Activated T-helper 2 cell treated with anti-CD3 and anti-CD28 coated beads, Interferon-gamma antibody, Interleukin-2, Interleukin-4, amounts not matched to agents 10 μg/mL and 5 μg/mL and 100 μg/mL, durations not matched to agents 14 hours and 24 hours and 36 hours (primary cell): ENCODE measurements around the gene ZFP3. TPM values are rescaled to one million over a fixed set of nuclear protein-coding genes. Genes with fewer than 3 reads are reported as not detected.
"Not testable (repeated sequence)": the region's sequence is repeated elsewhere in the genome, so short reads cannot be mapped to it uniquely, and the experiment has no call there.

Experiments used
- DNase-seq: peaks from one replicate; pipeline ENCODE4 v3.0.0; 2021; ENCODE audit warnings: low spot score
- H3K27ac Mint-ChIP-seq: one replicate; pipeline ENCODE4 v1.8.0; 2021; ENCODE audit warnings: mixed read lengths
- H3K27me3 Mint-ChIP-seq: one replicate; pipeline ENCODE4 v1.8.0; 2021; ENCODE audit warnings: low read depth, mixed read lengths
- H3K36me3 Mint-ChIP-seq: one replicate; pipeline ENCODE4 v1.8.0; 2021; ENCODE audit warnings: low read depth, mixed read lengths
- H3K4me1 Mint-ChIP-seq: one replicate; pipeline ENCODE4 v1.8.0; 2021; ENCODE audit warnings: low read depth, mixed read lengths
- H3K4me3 Mint-ChIP-seq: one replicate; pipeline ENCODE4 v1.8.0; 2021; ENCODE audit warnings: low read depth, mild to moderate bottlenecking, moderate library complexity, mixed read lengths
- H3K9me3 Mint-ChIP-seq: one replicate; pipeline ENCODE4 v1.8.0; 2021; ENCODE audit warnings: mixed read lengths
- intact Hi-C: fragments of 100-400 bp; cut with micrococcal nuclease; formaldehyde crosslinking; loops from one replicate; pipeline ENCODE4 v1.15.1; 2023
- total RNA-seq: library from RNA; stranded (reverse); gene quantifications from 2 replicates; pipeline ENCODE4 v1.2.3, GENCODE V29; 2022

Gene ZFP3
- total RNA-seq, 1 donor from 2014 or later = 1.4 TPM

DNA sequence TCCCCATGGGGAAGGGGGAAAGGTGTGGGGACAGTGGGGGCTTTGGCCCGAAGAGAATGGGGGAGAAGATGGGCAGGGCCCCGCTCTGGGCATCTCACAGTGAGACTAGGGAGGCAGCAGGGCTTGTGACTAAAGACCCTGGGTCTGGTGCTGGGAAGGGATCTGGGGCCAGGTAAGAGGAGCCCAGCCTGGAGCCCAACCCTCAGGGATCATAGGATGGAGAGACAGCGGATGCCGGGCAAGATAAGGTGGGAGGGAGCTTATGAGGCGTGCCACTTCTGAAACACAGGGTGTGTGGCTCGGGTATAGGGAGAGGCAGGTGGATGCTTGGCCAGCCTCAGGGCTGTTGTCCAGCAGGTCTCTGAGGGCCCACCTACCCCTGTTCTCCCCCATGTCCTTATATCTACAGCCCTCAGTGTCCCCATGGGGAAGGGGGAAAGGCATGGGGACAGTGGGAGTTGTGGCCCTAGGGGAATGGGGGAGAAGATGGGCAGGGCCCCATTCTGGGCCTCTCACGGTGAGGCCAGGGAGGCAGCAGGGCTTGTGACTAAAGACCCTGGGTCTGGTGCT, 53.0 kb downstream of the ZFP3 start:
- Mint-ChIP-seq H3K4me3 (no peak overlapping the region), H3K36me3 (no peaks in the 10 kb centered on the region), H3K27ac (no peak overlapping the region), H3K27me3 (no peaks in the 10 kb centered on the region), H3K4me1 (no peaks in the 10 kb centered on the region), H3K9me3 (no peaks in the 10 kb centered on the region)
- peak; percentile 5 for DNase-seq
- intact Hi-C loops = no loop called here

DNA sequence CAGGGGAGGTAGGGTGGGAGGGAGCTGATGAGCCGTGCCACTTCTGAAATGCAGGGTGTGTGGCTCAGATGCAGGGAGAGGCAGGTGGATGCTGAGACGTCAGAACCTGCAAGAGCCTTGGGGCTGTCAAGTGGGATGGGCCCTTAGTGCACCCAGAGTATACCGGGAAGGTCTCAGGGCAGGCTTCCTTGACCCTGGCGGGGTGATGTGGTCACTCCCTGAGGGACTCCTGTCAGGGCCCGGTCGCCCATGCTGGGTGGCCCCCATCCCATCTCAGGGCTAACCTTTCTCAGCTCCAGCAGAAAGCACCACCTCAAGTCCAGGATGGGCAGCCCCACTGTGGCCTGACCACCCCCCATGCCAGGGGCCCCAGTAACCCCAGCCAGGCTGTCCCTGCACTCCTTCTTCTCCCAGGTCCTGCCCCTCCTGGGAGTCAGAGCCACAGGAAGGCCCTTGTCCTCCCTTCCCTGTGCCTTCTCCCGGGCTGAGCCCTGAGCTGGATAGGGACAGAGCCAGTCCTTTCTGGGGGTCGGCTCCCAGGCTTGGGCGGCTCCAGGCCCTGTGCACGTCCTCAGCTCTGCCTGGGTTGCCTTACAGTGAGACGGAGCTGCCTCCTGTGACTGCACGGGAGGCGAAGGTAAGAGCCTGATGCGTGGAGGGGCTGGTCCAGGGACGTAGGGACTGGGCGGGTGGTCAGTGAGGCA, 53.7 kb downstream of the ZFP3 start:
- H3K36me3 Mint-ChIP-seq, intact Hi-C loops, H3K9me3 Mint-ChIP-seq, H3K27me3 Mint-ChIP-seq, H3K27ac Mint-ChIP-seq, H3K4me3 Mint-ChIP-seq, H3K4me1 Mint-ChIP-seq: not testable (repeated sequence)
- peak; percentile 7 for DNase-seq

DNA sequence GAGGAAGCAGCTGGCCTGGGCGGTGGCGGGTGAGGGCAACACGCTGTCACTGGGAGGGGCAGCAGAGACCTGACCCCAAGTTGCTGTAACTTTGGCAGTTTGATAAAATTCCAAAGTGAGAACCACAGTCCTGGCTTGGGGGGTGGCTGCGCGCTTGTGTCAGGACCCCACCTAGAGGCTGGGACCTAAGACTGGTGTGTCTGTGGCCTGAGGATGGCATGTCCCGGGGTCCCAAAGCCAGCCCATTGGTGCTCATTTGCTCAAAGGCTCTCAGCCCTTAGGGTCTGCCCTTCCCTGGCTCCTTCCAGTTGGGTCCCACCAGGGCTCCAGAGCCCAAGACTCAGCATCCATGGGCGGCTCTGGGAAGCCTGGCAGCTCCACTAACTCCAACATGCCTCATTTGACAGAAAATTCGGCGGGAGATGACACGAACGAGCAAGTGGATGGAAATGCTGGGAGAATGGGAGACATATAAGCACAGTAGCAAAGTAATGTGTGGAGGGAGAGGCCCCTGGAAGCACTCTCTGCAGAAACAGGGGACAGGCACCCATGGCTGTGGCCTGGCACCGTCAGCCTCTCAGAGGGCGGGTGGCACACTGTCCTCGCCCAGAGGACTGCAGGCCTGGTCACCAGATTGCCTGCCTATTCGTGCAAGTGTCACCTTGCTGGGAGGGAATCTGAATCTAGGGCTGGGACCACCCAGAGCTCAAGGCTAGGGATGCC, 54.4 kb downstream of the ZFP3 start:
- H3K27ac Mint-ChIP-seq, H3K9me3 Mint-ChIP-seq, H3K4me3 Mint-ChIP-seq, intact Hi-C loops, DNase-seq, H3K27me3 Mint-ChIP-seq, H3K36me3 Mint-ChIP-seq, H3K4me1 Mint-ChIP-seq: not testable (repeated sequence)

DNA sequence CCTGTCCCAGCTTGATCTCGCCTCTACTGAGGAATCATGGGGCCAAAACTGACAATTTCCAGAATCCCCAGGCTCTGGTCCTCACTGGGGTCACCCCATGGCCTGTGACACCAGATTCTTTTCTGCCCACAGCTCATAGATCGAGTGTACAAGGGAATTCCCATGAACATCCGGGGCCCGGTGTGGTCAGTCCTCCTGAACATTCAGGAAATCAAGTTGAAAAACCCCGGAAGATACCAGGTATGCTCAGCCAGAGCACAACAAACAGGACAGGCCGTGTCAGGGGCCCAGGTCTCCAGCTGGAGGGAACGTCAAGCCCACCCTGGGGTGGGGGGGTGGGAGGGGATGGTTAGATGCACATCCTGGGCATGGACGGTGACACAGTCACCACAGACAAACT, 55.0 kb downstream of the ZFP3 start:
- H3K27ac Mint-ChIP-seq = no peak overlapping the region
- DNase-seq = no peak
- no peak overlapping the region for H3K4me3 Mint-ChIP-seq
- H3K4me1 Mint-ChIP-seq = no peaks in the 10 kb centered on the region
- H3K9me3 Mint-ChIP-seq = no peaks in the 10 kb centered on the region
- no peaks in the 10 kb centered on the region for H3K27me3 Mint-ChIP-seq
- no peaks in the 10 kb centered on the region for H3K36me3 Mint-ChIP-seq
- intact Hi-C loops = no loop called here

DNA sequence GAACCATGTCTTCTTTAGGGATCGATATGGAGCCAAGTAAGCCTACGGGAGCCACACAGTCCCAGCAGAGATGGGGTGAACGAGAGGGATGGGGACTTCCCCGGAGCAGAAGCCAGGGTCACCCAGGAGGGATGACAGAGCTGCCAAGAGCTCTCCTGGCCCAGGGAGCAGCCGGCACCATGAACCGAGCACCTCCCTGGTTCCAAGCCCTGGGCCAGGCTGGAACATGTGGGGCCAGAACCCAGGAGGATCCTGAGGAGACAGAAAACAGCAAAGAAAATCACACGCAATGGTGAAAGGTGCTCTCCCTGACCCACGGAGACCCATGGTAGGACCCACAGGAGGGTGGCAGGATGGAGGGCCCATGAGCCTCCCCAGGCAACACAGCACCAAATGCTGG, 55.7 kb downstream of the ZFP3 start:
- intact Hi-C loops, H3K4me3 Mint-ChIP-seq, DNase-seq, H3K27ac Mint-ChIP-seq, H3K4me1 Mint-ChIP-seq, H3K27me3 Mint-ChIP-seq, H3K36me3 Mint-ChIP-seq, H3K9me3 Mint-ChIP-seq: not testable (repeated sequence)

DNA sequence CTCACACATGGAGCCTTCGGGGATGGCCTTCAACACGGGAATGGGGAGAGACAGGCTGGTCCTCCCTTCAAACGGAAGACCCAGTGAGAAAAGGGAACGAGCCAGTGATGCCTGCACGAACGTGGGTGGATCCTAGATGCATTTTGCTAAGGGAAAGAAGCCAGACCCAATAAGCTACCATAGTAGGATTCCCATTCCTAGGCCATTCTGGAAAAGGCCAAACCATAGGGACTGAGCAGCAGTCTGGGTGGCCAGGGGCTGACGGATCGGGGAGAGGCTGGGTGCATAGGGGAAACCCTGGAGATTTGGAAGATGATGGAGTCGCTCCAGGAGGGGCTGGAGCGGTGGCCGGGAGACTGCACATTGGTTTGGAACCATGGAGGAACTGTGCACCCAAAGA, 56.3 kb downstream of the ZFP3 start:
- H3K4me1 Mint-ChIP-seq, H3K4me3 Mint-ChIP-seq, DNase-seq, intact Hi-C loops, H3K9me3 Mint-ChIP-seq, H3K27me3 Mint-ChIP-seq, H3K36me3 Mint-ChIP-seq, H3K27ac Mint-ChIP-seq: not testable (repeated sequence)

DNA sequence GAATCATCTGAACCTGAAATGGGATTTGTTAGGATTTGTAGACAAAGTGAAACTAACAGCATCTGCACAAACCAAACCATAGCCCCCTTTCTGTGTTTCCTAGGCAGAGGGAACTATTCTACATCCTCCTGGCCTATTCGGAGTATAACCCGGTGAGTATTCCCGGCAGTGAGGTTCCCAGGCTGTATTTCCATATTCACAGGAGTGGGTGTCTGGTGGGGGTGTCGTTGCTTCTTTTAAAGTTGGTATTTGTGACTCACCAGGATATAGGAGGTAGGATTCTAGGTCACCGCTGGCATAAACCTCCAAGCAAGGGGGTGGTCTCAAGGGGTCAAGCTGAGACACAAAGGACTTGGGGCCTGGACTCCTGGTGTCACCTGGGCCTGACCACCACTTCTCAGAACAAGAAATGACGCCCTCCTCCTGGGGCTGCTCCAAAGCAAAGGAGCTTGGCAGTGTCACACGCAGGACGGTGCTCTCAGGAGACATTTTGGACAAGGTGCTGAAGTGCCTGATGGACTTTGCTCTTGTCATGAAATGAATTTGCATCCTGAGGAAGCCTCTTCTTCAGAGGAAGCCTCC, 57.0 kb downstream of the ZFP3 start:
- H3K27ac Mint-ChIP-seq, H3K36me3 Mint-ChIP-seq, H3K9me3 Mint-ChIP-seq, H3K4me3 Mint-ChIP-seq, H3K27me3 Mint-ChIP-seq, DNase-seq, H3K4me1 Mint-ChIP-seq, intact Hi-C loops: not testable (repeated sequence)

DNA sequence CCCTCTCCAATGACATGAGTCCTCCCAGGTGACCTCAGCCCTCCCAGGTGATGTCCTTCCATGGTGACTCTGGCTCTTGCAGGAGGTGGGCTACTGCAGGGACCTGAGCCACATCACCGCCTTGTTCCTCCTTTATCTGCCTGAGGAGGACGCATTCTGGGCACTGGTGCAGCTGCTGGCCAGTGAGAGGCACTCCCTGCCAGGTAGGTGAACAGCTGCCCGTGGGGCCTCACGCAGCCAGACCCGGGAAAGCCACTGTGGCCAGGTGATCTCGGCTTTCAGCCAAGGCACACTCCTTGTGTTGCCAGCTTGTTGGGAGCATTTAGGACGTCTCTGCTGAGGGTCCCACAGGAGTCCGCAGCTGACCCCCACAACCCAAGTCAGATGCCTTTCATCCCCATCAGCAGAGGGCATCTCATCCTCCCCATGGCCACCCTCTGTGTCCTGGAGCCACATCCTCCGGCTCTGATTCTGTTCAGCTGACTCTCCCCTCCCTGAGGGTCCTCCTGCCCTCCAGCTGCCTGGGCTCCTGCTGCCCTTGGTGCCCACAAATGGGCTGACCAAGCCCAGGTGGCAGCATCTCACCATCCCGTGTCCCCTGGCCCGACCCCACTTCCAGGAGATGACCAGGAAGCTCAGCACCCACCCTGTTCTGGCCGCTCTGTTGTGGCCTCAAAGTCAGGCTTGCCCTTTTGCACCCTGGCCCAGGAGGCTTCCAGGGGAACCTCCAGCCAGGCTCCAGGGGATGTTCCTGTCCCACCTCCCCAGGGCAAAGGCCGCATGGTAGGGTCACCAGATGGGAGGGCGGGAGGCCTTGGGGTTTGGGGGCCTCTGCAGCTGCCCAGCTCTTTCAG, 57.7 kb downstream of the ZFP3 start:
- Mint-ChIP-seq H3K4me1 (no peaks in the 10 kb centered on the region), H3K4me3 (no peak overlapping the region), H3K27me3 (no peaks in the 10 kb centered on the region), H3K9me3 (no peaks in the 10 kb centered on the region), H3K27ac (no peak overlapping the region), H3K36me3 (no peaks in the 10 kb centered on the region)
- DNase-seq = no peak
- intact Hi-C loops = no loop called here

DNA sequence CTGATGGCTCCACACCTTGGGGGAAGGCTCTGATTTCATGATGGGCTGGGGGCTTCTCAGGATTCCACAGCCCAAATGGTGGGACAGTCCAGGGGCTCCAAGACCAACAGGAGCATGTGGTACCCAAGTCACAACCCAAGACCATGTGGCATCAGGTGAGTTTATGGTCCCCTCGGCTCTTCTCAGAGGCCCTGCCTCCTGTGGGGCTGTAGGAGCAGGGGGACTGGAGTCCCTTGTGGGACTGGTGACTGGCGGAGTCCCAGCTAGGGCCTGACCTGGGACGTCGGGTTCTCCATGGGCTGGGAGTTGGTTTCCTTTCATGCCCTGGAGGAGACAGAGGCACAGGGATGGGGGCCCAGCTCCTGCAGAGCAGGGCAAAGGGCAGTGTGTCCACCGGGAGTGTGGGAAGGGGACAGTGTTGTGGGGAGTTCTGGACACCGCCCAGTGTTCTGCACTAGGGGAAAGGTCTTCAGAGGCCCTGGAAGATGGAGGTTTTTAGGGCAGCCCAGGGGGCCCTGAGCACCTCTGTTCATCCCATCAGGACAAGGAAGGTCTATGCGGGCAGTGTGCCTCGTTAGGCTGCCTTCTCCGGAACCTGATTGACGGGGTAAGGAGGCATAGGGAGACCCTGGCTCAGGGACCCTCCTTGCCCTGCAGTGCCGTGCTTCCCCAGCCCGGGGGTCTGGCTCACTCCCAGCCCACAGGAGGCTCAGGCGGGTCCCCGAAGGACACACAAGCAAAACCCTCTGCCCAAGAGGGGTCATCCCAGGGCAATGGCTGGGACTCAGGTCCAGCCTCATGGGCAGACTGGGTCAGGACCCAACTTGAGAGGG, 58.5 kb downstream of the ZFP3 start:
- intact Hi-C loops, H3K4me1 Mint-ChIP-seq, H3K9me3 Mint-ChIP-seq, H3K27me3 Mint-ChIP-seq, DNase-seq, H3K27ac Mint-ChIP-seq, H3K36me3 Mint-ChIP-seq, H3K4me3 Mint-ChIP-seq: not testable (repeated sequence)

DNA sequence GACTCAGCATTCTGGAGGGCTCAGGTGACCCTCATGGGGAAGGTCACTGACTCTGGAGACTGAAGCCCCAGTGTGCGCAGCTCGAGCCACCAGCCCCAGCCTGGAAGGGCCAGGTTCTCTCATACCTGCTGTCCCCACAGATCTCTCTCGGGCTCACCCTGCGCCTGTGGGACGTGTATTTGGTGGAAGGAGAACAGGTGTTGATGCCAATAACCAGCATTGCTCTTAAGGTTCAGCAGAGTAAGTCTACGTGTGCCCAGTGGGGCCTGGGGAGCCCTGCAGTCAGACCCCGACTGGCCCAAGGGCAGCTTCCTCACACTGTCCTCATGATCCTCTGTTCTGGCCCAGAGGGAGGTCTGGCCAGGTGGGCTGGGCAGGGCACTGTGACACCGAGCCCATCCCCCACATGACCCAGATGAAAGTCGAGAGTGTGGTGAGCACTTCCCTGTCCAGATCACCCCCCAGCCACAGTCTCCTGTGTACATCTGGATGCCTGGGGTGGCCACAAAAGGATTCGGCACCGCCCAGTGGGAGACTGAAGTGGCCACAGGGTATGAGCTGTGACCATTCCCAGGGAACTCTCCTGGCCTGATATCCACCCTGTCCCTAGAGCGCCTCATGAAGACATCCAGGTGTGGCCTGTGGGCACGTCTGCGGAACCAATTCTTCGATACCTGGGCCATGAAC, 59.4 kb downstream of the ZFP3 start:
- H3K27ac Mint-ChIP-seq, H3K9me3 Mint-ChIP-seq, H3K4me1 Mint-ChIP-seq, H3K36me3 Mint-ChIP-seq, DNase-seq, intact Hi-C loops, H3K27me3 Mint-ChIP-seq, H3K4me3 Mint-ChIP-seq: not testable (repeated sequence)

DNA sequence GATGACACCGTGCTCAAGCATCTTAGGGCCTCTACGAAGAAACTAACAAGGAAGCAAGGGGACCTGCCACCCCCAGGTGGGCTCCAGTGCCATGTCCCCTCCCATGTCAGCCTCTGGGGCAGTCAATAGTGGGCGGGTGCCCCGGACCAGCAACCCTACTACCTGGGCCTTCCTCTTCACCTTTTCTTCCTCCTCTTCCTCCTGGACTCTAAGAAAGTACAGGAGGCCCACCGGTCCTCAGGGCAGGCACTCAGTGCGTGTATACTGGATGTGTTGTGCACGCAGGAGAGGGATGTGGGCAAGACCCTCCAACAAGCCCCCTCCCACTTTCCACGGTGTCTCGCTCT, 59.9 kb downstream of the ZFP3 start:
- H3K9me3 Mint-ChIP-seq = not testable (repeated sequence)

More for the DNA sequence above, 59.9 kb downstream of the ZFP3 start:
- H3K4me3 Mint-ChIP-seq, DNase-seq, intact Hi-C loops, H3K36me3 Mint-ChIP-seq, H3K27ac Mint-ChIP-seq, H3K27me3 Mint-ChIP-seq, H3K4me1 Mint-ChIP-seq: not testable (repeated sequence)
